Measurements from ENCODE around the gene NDRG3.

DNA sequence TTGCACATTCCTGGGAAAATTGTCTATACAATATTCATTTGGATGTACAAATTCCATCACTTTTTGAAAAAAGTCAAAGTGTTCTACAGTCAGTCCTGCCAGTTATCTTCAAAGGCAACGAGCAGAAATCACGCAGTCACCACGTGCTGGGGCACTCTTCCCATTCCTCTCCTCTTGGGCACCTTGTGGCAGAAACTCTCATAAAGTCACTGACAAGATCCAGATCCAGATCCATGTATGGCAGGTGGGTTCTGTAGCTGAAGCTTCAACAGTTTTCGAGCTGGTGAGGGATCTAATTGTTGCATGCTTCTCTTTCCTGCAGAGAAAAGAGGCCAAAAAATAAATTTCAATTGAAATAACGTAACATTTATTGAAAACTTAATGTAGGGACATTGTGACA lies 6.7 kb upstream of the NDRG3 start:
- TF ChIP-seq POLR2AphosphoS5 (IDR thresholded peaks at IDR 0.05; ENCODE audit: insufficient read depth in 1 of 2, low read depth in 1 of 2) (no peak), POLR2A (IDR thresholded peaks at IDR 0.05) (no peak)
- TF ChIP-seq, protein P1, sequence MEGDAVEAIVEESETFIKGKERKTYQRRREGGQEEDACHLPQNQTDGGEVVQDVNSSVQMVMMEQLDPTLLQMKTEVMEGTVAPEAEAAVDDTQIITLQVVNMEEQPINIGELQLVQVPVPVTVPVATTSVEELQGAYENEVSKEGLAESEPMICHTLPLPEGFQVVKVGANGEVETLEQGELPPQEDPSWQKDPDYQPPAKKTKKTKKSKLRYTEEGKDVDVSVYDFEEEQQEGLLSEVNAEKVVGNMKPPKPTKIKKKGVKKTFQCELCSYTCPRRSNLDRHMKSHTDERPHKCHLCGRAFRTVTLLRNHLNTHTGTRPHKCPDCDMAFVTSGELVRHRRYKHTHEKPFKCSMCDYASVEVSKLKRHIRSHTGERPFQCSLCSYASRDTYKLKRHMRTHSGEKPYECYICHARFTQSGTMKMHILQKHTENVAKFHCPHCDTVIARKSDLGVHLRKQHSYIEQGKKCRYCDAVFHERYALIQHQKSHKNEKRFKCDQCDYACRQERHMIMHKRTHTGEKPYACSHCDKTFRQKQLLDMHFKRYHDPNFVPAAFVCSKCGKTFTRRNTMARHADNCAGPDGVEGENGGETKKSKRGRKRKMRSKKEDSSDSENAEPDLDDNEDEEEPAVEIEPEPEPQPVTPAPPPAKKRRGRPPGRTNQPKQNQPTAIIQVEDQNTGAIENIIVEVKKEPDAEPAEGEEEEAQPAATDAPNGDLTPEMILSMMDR (IDR thresholded peaks at IDR 0.05), result no peak

All from vagina (tissue), 2 donors.